VCaP (cell line): ENCODE measurements around the gene BOK.
"Not testable (repeated sequence)": the region's sequence is repeated elsewhere in the genome, so short reads cannot be mapped to it uniquely, and the experiment has no call there.

Experiments
- H3K27ac ChIP-seq: fragments of 450-650 bp; 2 replicates; pipeline ENCODE4 v1.5.1; 2017
- CTCF ChIP-seq: fragments of 450-650 bp; conservative IDR thresholded peaks from 2 replicates; pipeline ENCODE4 v1.5.1; 2017; ENCODE audit warnings: mild to moderate bottlenecking, moderate library complexity

BOK gene

DNA sequence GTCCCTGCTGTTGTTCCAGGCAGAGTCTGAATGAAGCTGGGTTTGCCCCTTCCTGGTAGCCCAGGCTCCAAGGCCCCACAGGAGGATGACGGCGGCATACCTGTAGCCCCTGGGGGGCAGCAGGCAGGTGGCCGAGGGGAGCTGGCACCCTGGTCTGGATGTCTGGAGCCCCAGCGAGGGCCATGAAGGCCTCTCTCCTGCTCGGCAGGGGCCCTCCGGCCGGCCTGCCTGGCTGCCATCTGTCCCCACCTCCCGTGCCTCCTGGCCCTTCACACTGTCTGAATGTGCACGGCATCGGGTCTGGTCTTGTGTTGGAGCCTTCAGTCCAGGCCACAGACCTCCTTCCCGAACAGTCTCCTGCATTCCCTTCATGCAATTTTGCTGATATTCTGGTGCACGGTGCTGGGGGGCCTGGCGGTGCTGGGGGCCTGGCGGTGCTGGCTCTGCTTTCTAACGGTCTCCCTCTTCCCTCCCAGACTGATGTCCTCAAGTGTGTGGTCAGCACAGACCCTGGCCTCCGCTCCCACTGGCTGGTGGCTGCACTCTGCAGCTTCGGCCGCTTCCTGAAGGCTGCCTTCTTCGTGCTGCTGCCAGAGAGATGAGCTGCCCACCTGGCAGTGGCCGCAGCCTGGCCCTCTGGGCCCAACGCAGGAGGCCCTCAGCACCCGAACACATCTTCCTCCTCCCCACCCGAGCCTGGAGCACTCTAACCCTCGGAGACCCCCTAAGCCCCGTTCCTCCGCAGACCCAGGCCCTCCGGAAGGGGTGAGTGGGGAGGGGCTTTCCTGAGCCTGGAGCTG, 13.5 kb downstream of the BOK start:
- H3K27ac ChIP-seq, result no peak overlapping the region
- no peak for TF ChIP-seq CTCF

DNA sequence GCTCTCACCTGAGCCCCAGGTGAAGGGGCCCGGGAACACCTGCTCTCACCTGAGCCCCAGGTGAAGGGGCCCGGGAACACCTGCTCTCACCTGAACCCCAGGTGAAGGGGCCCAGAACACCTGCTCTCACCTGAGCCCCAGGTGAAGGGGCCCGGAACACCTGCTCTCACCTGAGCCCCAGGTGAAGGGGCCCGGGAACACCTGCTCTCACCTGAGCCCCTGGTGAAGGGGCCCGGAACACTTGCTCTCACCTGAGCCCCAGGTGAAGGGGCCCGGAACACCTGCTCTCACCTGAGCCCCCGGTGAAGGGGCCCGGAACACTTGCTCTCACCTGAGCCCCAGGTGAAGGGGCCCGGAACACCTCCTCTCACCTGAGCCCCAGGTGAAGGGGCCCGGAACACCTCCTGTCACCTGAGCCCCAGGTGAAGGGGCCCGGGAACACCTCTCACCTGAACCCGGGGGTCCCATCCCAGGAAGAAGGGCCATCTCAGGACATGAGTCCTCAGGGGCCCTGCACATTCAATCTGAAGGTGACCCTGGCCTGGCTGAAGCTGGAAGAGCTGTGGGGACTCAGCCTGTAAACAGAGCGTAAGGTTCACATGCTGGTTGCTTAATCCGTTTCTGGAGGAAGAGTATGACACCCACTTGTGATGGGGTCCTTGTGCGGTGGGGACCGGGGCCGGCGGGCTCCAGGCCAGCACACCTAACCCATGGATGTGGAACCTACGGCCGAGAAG, 14.5 kb downstream of the BOK start:
- H3K27ac ChIP-seq, result not testable (repeated sequence)

GRCh38 chr2:241573741-241574140, 15.2 kb downstream of the BOK start:
- TF ChIP-seq CTCF, result no peak
- no peak overlapping the region for H3K27ac ChIP-seq

DNA sequence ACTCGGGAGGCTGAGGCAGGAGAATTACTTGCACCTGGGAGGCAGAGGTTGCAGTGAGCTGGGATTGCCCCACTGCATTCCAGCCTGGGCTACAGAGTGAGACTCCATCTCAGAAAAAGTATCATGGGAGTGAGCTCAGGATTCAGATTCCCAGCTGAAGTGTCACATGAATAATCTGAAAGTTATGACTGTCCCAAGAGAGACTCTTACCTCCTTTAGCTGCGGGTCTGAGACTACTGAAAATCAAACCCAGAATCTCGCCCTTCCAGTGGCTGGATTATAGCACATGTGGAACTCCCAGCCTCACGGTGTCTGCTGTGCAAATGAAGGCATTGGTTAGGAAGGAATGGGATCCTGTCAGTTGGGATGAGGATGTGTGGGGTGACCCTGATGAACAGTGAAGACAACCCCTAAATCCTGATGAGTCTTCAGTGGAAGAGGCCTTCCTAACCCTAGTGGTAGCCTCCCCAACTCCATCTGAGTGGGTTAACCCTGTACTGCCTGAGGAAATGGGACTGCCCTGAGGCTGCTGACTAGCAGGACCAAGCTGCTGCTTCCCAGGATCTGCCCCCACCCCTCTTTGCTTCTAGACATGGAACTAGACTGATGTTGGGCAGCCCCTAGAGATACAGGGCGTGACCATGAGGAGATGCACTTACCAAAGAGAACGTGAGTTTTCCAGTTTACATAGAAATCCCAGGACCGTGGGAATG, 16.5 kb downstream of the BOK start:
- TF ChIP-seq CTCF, result no peak
- H3K27ac ChIP-seq, result no peak overlapping the region

- H3K27ac ChIP-seq, result no peak overlapping the region
Observed at GRCh38 chr2:241575624-241576292, 17.2 kb downstream of the BOK start.

GRCh38 chr2:241576293-241576654, 17.7 kb downstream of the BOK start:
- H3K27ac ChIP-seq, result no peak overlapping the region
- no peak for TF ChIP-seq CTCF

More at GRCh38 chr2:241575624-241576292, 17.2 kb downstream of the BOK start:
- no peak for TF ChIP-seq CTCF

DNA sequence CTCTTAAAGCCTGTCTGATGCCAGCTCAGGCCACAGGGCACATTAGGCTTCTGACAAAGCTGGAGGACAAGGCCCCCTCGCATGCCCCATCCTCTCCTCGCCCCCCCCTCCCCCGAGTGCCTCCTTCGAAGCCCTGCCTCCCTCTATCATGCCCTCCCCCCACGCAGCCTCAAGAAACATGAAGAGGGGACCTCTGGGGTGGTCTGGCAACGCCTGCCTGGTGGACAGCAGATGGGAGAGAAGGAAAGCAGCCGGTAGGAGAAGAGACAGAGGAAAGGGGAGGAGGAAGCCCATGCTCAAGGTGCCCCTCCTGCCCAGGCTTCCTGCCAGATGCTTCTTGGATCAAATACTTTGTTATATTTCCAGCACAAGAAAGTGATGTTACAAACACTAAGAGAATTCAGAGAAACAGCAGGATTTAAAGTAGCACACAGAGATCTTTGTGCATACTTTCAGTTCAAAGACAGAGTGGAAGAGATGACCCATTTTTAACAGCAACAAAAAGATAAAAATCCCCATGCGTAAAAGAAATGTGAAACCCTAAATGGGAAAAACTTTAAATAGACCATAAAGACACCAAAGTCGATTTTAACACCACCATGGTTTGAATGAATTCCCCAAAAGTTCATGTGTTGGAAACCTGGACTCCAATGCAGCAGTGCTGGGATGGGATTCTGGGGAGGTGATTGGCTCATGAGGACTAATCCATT, 19.0 kb downstream of the BOK start:
- no peak for TF ChIP-seq CTCF
- H3K27ac ChIP-seq, result no peak overlapping the region
